ENCODE results near the gene CPAMD8. TPM values are rescaled to one million over a fixed set of nuclear protein-coding genes. Genes with fewer than 3 reads are reported as not detected.

Gene CPAMD8
- total RNA-seq, 1 experiment from 2014 or later, result 3.9 TPM

DNA sequence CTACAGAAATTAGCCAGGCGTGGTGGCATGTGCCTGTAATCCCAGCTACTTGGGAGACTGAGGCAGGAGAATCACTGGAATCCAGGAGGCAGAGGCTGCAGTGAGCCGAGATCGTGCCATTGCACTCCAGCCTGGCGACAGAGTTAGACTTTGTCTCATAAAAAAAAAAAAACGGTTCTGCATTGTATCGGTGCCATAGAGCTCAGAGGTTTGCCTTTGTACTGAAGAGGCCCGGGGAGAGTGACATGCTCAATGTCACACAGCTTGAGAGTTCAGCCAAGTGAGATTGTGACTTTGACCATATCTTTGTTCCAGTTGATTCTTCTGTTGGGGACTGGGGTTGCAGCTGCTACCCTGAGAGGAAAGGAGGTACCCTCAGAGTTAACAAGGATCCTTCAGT lies 44.3 kb upstream of the CPAMD8 start:
- Histone ChIP-seq H3K9me2 (replicated peaks; ENCODE audit: low read length) (no peaks in the 10 kb centered on the region), H3K4me3 (ENCODE audit: low read length) (no peak overlapping the region), H3K27me3 (ENCODE audit: low read length) (no peaks in the 10 kb centered on the region), H3K4me1 (ENCODE audit: insufficient read depth, low read length) (peaks cover 6% of the 10 kb centered on the region; the same call in 1 of the 2 replicates), H3K9me3 (ENCODE audit: low read length) (no peaks in the 10 kb centered on the region), H3K4me2 (ENCODE audit: low read length) (no peak overlapping the region), H3F3A (ENCODE audit: low read length, unreplicated experiment) (no peaks in the 10 kb centered on the region), H3K36me3 (ENCODE audit: low read depth, low read length) (peaks cover 28% of the 10 kb centered on the region; the same call in 1 of the 2 replicates), H4K20me1 (ENCODE audit: low read length) (no peaks in the 10 kb centered on the region), H3K27ac (ENCODE audit: low read length) (no peak overlapping the region), H3K79me2 (ENCODE audit: low read length) (peaks cover 46% of the 10 kb centered on the region), H3K9ac (ENCODE audit: low read length) (no peak overlapping the region), H2AFZ (ENCODE audit: low read length) (no peak overlapping the region)
- ChIA-PET POLR2A (ENCODE audit: unreplicated experiment) (no interaction called here), CTCF (no interaction called here)
- BruUV-seq (replicated peaks), result no TSS peak
- TF ChIP-seq, protein P1, sequence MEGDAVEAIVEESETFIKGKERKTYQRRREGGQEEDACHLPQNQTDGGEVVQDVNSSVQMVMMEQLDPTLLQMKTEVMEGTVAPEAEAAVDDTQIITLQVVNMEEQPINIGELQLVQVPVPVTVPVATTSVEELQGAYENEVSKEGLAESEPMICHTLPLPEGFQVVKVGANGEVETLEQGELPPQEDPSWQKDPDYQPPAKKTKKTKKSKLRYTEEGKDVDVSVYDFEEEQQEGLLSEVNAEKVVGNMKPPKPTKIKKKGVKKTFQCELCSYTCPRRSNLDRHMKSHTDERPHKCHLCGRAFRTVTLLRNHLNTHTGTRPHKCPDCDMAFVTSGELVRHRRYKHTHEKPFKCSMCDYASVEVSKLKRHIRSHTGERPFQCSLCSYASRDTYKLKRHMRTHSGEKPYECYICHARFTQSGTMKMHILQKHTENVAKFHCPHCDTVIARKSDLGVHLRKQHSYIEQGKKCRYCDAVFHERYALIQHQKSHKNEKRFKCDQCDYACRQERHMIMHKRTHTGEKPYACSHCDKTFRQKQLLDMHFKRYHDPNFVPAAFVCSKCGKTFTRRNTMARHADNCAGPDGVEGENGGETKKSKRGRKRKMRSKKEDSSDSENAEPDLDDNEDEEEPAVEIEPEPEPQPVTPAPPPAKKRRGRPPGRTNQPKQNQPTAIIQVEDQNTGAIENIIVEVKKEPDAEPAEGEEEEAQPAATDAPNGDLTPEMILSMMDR (conservative IDR thresholded peaks at IDR 0.05; ENCODE audit: low read depth, low read length), result no peak
- TF ChIP-seq EZH2 (IDR thresholded peaks at IDR 0.05; ENCODE audit: low read length, unreplicated experiment) (no peak), EZH2phosphoT487 (IDR thresholded peaks at IDR 0.05; ENCODE audit: borderline replicate concordance, low read length) (no peak)
- intact Hi-C loops (cut with micrococcal nuclease), result no loop called here
- no peak for DNase-seq
- no peak for ATAC-seq

DNA sequence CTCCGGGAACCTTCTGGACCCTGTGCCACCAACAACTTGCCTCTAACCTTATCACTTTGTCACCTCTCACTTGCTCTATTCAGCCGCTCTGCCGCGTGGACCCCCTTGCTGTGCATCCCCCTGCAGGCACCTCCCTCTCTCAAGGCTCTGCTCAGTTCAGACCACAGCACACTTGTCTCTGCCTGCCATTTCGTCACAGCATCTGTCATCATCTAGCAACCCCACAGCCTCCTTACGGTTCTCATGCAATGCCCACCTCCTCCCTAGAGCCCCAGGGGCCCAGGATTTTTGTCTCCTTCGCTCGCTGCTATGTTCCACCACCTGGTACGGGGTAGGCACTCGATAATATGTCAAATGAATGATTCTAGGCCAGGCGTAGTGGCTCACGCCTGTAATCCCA lies 43.8 kb upstream of the CPAMD8 start:
- H3K27ac ChIP-seq (ENCODE audit: low read length), result no peak overlapping the region
- H3F3A ChIP-seq (ENCODE audit: low read length, unreplicated experiment), result no peaks in the 10 kb centered on the region
- no peak overlapping the region for H2AFZ ChIP-seq (ENCODE audit: low read length)
- CTCF ChIA-PET, result no interaction called here
- POLR2A ChIA-PET (ENCODE audit: unreplicated experiment), result no interaction called here
- intact Hi-C loops (cut with micrococcal nuclease), result no loop called here
- no peaks in the 10 kb centered on the region for H3K27me3 ChIP-seq (ENCODE audit: low read length)
- TF ChIP-seq, protein P1 (conservative IDR thresholded peaks at IDR 0.05; ENCODE audit: low read depth, low read length), result no peak
- TF ChIP-seq EZH2phosphoT487 (IDR thresholded peaks at IDR 0.05; ENCODE audit: borderline replicate concordance, low read length) (no peak), EZH2 (IDR thresholded peaks at IDR 0.05; ENCODE audit: low read length, unreplicated experiment) (no peak)
- H3K4me3 ChIP-seq (ENCODE audit: low read length), result no peak overlapping the region
- H4K20me1 ChIP-seq (ENCODE audit: low read length), result no peaks in the 10 kb centered on the region
- H3K4me2 ChIP-seq (ENCODE audit: low read length), result no peak overlapping the region
- peaks cover 6% of the 10 kb centered on the region; the same call in 1 of the 2 replicates for H3K4me1 ChIP-seq (ENCODE audit: insufficient read depth, low read length)
- no TSS peak for BruUV-seq (replicated peaks)
- H3K9me3 ChIP-seq (ENCODE audit: low read length), result no peaks in the 10 kb centered on the region
- peaks cover 43% of the 10 kb centered on the region for H3K79me2 ChIP-seq (ENCODE audit: low read length)
- no peak overlapping the region for H3K9ac ChIP-seq (ENCODE audit: low read length)
- peaks cover 31% of the 10 kb centered on the region; the same call in 1 of the 2 replicates for H3K36me3 ChIP-seq (ENCODE audit: low read depth, low read length)
- no peak for ATAC-seq
- H3K9me2 ChIP-seq (replicated peaks; ENCODE audit: low read length), result no peaks in the 10 kb centered on the region
- no peak for DNase-seq

DNA sequence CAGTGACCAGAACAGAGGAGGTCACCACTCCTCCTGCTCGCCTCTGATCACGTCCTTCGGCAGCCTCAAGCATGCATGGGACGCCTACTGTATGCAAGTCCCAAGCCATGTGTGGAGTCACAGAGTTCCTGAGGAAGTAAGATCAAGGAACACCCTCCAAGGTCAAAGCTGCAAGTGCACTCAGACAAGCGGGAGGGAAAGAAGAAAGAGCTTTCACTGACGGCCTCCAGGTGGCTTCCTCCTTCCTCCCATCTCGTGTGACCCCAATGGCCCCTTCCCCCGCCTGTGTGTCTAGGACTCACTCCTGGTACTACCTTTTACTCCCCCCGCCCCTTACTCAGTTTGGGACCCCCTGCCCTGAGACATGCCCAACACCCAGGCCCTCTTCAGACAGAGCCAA lies 42.6 kb upstream of the CPAMD8 start:
- no peak overlapping the region for H2AFZ ChIP-seq (ENCODE audit: low read length)
- H3K4me1 ChIP-seq (ENCODE audit: insufficient read depth, low read length), result peaks cover 6% of the 10 kb centered on the region; the same call in 1 of the 2 replicates
- H3K9ac ChIP-seq (ENCODE audit: low read length), result no peak overlapping the region
- TF ChIP-seq, protein P1 (conservative IDR thresholded peaks at IDR 0.05; ENCODE audit: low read depth, low read length), result no peak
- TF ChIP-seq EZH2 (IDR thresholded peaks at IDR 0.05; ENCODE audit: low read length, unreplicated experiment) (no peak), EZH2phosphoT487 (IDR thresholded peaks at IDR 0.05; ENCODE audit: borderline replicate concordance, low read length) (no peak)
- H3K9me3 ChIP-seq (ENCODE audit: low read length), result peaks cover 8% of the 10 kb centered on the region
- no peaks in the 10 kb centered on the region for H3K9me2 ChIP-seq (replicated peaks; ENCODE audit: low read length)
- DNase-seq, result no peak
- intact Hi-C loops (cut with micrococcal nuclease), result no loop called here
- BruUV-seq (replicated peaks), result no TSS peak
- H3K36me3 ChIP-seq (ENCODE audit: low read depth, low read length), result peaks cover 43% of the 10 kb centered on the region
- H3K4me2 ChIP-seq (ENCODE audit: low read length), result no peak overlapping the region
- no peak for ATAC-seq
- H3K4me3 ChIP-seq (ENCODE audit: low read length), result no peak overlapping the region
- peaks cover 44% of the 10 kb centered on the region for H3K79me2 ChIP-seq (ENCODE audit: low read length)
- H4K20me1 ChIP-seq (ENCODE audit: low read length), result no peaks in the 10 kb centered on the region
- CTCF ChIA-PET, result no interaction called here
- POLR2A ChIA-PET (ENCODE audit: unreplicated experiment), result no interaction called here
- H3K27ac ChIP-seq (ENCODE audit: low read length), result no peak overlapping the region
- no peaks in the 10 kb centered on the region for H3K27me3 ChIP-seq (ENCODE audit: low read length)
- H3F3A ChIP-seq (ENCODE audit: low read length, unreplicated experiment), result no peaks in the 10 kb centered on the region

Measured in PC-3 (cell line).